GM18519 (cell line): ENCODE results near the gene CERS6.
A peak's percentile ranks its signal among the peaks of the same experiment; 100 is the strongest.

Source experiments
- ATAC-seq: cut with Tn5 transposase; IDR thresholded peaks from one replicate; pipeline ENCODE4 v1.9.1; 2021; ENCODE audit warnings: mild to moderate bottlenecking, moderate library complexity; ENCODE audit not compliant: unreplicated experiment, low FRiP score

The CERS6 gene

DNA sequence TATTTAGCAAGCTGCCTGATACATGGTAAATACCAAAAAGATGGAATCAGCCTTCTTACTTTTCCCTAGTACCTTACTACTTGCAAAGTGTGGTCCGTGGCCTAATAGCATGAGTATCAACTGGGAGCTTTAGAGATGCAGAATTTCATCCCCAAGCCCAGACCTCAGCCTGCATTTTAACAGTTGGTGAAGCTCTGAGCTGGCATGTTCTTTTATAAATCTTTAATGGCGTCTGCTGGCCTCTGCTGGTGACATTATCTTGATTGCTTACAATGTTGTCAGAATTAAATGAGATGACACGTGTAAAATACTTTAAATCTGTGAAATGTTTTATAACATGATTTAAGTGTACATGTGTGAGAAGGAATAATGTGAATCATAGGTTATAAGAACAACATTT lies 231.2 kb downstream of the CERS6 start:
- no peak for ATAC-seq

DNA sequence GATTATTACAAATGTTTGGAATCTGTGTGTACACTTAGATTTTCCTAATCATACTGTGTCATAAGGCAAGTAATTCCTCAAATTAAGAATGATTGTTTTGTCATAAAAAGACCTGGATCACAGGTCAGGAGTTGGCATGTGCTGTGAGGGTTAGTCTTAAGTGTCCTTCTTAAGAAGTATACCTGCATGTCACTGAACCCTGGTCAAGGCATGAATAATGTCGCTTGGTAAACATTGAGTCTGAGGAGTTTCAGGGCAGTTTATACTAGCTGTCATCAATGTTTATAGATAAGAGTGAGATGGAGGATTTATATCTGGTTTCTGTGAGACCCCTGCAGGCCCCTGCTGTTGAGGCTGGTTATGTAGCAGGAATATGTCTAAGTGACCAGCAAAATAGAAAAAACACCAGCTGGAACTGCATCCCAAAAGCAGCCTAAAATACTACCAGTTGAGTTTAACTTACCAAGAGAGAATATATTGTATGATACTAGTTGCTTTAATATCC lies 234.4 kb downstream of the CERS6 start:
- ATAC-seq, result no peak

DNA sequence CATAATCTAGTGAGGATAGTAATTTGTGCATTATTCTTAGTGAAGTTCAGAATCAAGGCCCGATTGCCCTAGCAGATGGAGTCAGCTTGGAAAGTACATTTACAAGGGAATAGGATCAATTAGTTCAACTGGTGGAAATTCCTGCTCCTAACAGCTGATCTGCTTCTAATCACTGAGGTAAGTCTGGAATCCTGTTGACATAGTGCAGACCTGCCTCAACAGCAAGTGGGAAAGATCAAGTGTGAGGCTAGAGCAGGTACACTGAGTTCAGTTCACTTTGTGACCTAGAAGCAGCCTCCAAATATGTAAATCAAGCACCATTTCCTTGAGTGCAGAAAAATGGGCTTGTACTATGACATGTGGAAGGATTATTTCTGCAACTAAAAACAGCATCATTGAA lies 235.1 kb downstream of the CERS6 start:
- no peak for ATAC-seq

DNA sequence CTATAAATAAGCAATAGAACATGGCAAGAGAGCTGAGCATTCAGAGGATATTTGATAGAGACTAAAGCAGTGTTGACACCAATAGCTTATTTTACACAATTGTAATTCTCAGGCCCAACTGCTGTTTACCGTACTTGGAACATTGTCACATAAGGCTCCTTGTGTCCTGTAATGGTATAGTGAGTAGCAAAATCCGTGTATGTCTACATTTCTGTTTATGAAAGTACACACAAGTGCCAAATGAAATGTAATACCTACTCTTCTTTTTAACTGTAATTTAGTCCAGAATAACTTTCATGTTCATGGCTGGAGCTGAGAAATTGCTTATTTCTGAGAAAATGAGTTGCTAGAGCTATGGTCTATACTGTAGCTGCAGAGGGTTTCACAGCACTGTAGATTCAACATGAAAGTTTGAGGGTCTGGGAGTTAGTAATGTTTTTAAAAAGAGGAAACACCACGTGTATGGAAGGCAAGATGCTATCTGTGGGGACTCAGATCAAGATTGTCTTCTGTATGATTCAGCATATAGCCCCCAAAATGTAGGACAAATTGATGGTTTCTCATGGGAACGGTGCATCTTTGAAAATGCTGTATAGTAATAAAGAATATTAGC lies 236.2 kb downstream of the CERS6 start:
- no peak for ATAC-seq

DNA sequence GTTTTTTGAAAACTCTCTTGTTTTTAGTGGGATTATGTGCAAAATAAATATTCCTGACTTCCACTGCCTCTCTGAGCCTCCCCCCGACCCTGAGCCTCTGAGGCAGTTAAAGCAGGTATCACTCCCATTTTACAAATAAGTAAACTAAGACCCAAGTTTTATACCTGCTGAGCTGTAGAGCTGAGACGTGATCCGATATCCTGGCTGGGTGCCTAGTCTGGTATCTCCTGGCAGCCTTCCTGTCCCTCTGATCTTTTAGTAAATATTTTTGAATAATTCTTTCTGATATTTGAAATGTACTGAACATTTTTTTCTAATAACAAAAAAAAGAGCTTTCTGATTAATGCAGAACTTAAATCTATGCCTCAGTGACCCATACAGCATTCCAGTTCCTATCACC lies 238.1 kb downstream of the CERS6 start:
- no peak for ATAC-seq

DNA sequence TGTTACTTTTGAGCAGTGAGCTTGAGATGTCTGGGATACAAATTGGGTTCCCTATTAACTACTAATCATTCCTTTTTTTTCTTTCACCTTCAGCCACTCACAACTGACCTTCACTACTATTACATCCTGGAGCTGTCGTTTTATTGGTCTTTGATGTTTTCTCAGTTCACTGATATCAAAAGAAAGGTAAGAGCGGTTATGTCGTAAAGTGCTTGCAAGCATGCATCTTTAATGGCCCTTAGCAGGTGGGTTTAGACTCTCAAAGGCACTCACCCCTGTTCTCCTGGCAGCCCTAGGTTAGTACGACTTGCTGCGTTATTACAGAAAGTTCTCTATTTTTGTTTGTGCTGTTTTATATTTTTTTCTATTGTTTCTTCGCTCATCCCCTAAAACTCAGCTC lies 238.8 kb downstream of the CERS6 start:
- no peak for ATAC-seq

DNA sequence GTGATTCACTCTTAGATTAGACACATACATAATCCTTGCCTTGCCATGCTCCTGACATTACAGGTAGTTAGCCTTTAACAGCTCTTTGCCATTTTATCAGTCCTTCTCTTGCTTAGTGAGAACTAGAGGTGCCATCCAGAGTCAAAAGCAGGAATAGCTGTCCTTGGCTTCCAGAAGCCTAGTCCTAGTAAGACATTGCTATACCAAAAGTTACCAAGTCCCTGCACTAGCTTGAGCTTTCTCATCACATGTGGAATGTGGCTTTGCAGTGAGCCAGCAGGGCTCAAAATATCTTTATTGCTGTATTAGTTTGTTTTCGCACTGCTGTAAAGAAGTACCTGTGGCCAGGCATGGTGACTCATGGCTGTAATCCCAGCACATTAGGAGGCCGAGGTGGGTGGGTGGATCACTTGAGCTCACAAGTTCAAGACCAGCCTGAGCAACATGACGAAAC lies 241.6 kb downstream of the CERS6 start:
- ATAC-seq, result no peak

DNA sequence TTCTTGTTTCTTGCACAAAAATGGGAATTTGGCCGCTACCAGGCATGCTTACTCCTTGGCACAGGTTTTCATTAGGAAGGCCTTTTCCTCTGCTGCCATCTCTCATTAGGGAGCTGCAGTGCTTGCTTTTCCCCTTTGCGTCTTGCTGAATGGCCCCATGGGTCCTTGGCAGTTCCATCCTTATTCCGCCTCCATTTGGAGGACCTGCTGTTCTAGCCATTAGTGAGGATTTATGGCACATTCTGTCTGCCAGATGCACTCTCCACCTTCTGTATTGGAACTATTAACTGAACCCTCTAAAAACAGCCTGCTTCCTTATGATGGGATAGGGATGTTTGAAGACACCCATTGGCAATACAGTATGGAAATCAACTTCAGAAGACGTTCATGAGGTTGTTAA lies 242.9 kb downstream of the CERS6 start:
- no peak for ATAC-seq

DNA sequence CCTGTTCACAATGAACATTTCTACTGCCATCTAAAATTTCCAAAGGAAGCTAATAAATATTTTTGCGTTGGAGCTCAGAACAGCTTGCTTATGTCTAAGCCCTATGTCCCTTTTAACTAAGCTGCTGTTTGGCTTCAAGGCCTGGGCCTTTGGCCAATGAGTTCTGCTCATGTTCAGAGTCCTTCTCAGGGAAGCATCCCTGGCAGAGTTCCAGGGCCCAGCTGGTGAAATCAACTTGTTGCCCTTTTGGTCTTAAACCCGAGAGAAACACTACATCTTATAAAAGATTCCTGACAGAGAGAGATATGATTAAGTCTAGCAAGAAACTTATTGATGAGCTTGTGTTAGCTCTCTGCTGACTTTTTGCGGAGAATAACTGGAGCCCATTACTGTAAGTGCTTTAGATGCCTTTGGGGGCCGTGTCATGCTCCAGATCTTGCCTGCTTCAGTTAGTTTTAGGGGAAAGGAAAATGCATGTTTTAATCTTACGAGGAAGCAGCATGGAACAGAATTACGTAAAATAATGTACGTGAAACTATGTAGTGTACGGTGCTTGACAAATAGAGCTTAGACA lies 243.9 kb downstream of the CERS6 start:
- no peak for ATAC-seq

DNA sequence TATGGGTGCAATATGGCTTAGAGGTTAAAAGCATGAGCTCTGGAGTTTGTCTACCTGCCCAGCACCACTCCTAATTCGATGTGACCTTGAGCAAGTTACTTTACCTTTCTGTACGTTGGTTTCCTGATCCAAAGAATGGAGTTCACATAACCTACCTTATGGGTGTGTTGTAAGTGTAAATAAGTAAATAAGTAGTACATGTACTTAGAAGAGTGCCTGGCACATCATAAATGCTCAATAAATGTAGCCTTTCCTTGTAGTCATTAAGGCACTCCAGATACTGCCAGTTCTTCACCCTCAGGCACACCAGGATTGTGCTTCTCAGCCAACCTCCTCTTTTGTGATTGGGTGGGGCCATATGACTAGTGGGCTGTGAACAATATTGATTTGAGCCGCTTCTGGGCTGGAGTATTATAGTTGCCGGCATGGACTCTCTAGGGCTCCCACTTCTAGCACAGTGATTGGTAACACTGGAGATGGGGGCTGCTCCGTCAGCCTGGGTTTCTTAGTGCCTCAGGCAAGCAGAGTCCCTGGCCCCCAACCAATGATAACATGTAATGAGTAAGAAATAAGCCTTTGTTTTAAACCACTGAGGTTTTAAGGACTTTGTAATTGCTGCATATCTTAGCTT lies 244.7 kb downstream of the CERS6 start:
- no peak for ATAC-seq

DNA sequence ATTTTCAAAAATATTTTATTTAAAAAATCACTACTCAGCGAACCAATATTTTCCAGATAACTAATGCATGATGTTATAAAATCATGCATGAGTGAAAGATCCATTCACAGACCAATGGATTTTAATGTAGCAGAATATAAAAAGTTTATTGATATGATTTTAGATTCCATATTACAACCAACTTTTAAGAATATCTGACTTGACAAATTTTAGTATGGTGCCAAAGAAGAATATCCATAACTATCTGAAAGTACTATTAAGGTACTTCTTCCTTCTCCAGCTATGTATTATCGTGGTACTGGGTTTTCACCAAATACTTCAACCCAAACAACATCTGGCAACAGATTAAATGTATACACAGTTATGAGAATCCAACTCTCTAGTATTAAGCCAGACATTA lies 246.5 kb downstream of the CERS6 start:
- ATAC-seq, result no peak

DNA sequence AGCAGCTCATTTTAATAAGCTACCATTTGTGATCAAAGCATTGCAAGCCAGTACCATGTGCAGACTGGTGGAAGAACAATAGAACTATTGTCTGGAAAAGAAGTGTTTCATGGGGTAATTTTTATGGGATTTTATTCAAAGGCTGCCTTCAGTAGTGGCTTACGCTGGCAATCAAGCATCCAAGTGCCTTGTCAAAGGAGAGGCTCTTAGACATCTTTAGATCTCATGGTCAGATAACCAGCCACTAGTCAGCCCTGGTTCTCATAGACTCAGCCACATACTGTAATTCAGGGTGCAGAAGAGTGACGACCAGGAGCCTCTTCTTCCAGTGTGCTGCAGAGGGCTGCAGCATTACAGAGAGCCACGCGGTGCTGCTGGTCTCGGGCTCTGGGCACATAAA lies 247.9 kb downstream of the CERS6 start:
- ATAC-seq, result no peak

DNA sequence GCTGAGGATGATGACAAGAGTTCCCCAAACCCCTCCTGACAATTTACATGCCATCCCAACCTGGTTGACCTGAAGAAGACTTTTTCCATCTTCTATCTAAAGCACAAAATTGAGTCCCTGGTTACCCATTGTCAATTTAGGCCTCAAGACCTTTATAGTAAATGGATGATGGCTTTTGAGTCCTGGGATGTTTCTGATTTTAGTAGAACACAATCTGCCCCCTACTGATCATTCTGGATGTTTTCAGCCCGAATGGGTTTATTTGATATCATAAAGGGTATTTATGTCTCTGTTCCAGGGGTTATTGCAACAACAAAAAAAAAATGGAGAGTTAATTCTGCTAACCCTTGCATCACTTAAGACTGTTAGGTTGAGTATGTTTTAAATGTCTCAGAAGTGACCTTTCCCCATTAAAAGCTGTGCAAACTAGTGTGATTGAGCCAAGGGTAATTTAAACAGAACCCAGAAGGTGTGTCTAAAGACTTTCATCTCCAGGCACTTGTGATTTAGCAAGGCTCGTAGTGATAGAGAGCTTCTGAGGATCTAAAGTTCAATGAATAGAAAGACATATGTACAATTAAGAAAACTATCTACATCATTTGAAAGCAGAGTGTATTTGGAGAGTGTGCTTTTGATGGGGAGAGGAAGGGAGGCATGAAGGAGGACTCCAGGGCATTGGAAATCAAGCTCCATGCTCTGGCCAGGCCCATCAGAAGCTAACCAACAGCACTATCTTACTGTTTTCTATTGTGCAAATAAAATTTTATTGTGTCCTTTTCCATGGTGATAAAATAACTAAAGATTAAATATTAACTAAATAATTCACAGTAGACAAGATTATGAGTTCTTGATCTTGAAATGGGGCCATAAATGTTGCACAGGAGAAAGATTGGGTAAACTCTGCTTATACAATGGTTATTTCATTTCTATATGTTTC lies 249.7 kb downstream of the CERS6 start:
- ATAC-seq, result no peak

DNA sequence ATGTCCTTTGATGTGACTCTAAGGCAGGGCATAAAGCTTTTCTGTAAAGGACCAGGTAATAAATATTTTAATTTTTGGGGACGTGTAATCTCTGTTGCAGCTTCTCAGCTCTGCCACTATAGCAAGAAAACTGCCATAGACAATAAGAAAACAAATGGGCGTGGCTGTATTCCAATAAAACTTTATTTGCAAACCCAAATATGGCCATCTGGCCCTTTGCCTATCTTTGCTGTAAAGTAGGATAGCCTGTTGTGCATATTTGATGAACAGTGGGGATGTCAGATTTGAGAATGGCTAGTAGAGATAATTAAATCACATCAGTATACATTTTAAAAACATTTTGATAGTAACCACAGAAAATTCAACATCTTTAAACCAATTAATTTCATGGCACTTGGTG lies 250.7 kb downstream of the CERS6 start:
- no peak for ATAC-seq

DNA sequence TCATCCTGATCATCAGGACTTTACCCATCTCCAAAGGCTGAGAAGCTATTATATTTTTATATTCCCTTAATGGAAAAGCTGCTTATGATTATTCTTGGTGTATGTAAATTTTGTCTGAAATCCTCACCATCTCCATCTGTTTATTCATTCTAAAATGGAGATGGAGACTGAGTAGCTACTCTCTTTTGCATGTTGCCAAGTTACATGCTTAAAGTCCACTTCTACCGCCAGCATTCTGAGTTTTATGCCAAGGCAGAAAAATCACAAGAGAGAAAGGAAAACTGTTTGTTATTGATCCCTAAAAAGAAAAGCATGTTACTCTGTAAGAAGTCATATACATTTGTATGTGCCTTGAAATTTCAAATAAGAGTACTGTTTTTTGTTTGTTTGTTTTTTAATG lies 252.0 kb downstream of the CERS6 start:
- no peak for ATAC-seq

DNA sequence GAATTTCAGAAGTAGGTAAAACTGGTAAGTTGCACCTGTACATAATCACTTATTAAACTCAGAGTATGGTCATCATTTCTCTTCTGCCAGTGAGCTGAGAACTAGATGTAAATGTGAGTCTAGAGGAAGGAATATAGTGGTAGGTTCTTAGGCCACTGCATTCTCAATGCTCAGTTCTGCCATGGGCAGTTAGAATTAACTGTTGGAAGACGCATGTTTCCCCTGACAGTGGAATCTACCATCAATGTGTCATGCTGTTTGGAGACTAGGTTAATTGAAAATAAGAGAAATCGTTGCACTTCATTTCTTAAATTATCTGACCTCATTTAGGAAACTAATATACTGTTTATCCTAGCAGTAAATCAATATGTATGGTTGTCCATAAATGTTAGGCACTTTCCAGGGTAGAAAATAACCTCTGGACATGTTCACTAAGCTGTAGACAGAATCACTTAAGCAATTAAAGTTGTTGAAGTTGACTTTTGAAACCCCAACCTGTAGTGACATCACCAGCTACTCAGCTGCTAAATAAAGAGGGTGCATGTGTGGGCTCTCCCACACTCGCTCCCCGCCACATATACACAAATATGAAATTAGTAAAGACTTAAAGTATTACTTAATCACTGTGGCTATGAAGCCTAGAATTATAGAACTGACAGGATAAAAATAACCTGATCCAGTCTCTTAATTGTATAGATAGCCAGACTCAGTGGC lies 254.8 kb downstream of the CERS6 start:
- ATAC-seq, result no peak

DNA sequence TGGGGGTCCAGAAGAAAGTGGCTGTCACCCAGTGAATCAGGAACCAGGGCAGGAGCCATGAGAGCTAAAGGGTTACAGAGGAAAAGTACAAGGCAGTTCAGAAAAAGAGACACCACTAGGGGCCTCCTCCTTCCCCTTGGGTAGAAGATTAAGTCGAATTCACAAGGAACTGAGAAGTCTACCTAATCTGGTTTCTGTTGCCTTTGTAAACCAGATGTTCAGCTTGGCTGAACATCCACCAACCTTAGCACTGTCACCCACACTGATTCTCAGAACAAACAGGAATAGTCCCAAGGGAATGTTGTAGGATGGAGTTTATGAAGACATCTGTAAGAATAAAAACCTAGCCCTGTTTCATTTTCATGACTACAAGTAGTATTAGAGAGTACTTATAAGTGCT lies 256.0 kb downstream of the CERS6 start:
- peak; percentile 99 for ATAC-seq

DNA sequence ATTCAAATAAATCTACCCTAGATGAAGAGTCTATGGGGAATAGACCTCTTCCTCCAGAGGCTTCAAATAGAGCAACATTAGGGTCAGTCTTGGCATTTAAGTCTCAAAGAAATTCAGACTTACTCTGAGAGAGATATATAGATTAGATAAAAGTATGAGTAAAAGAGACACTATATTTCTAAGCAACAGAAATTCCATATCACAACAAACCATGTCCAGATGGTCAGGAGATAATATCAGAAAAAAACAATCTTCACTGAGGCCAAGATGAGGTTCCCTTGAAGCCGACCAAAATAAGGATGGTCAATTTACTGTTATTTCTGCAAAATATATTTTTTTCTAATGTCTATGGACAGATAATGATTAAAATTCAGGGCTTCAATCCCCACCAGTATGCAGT lies 257.3 kb downstream of the CERS6 start:
- no peak for ATAC-seq

DNA sequence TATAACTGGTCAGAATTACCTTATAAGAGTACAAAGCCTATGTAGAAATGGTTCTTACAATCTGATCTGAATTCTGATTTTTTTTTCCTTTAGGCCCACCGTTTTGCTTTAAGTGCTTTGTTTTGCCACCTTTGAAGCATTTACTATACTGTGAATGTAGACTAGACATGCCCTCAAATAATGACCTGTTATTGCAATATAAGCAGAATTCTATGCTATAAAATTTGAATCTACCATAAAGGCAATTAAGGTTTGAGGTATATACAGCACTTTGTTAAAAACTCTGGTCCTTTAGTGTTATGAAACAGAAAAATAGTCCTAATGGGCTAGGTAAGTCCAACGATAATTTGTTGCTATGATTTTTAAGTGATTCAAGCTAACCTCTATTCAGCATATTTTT lies 259.8 kb downstream of the CERS6 start:
- no peak for ATAC-seq

DNA sequence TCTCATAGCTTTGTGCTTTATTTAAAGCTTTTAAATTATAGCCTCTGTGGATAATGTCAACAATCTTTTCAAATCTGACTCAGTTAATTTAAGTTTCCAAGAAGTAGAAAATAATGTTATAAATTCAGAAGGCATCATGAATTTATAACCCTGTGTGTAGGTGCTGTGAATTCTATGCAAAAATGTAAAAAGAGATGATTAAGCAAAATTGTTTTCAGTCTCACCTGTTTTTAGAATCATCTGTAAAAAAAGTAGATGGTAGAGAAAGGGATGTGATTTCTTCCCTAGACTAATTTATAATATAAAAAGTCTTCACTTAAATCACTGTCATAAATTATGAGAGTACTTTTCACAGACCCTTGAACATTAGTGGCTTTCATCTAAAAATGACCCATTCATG lies 260.8 kb downstream of the CERS6 start:
- no peak for ATAC-seq
